Retina (tissue), 1 donor: ENCODE results near the gene PDHX.
"Not testable (repeated sequence)": the region's sequence is repeated elsewhere in the genome, so short reads cannot be mapped to it uniquely, and the experiment has no call there.

Experiments used
- DNase-seq: peaks from one replicate; pipeline ENCODE4 v3.0.0-alpha.2; 2016

The PDHX gene

GRCh38 chr11:34913556-34913955, 2.9 kb upstream of the PDHX start:
- not testable (repeated sequence) for DNase-seq

- peak; percentile 23 for DNase-seq
Observed at GRCh38 chr11:34915136-34916014, 1.0 kb upstream of the PDHX start.

- no peak for DNase-seq
Observed at GRCh38 chr11:34916843-34917770, 689 bp downstream of the PDHX start.

DNA sequence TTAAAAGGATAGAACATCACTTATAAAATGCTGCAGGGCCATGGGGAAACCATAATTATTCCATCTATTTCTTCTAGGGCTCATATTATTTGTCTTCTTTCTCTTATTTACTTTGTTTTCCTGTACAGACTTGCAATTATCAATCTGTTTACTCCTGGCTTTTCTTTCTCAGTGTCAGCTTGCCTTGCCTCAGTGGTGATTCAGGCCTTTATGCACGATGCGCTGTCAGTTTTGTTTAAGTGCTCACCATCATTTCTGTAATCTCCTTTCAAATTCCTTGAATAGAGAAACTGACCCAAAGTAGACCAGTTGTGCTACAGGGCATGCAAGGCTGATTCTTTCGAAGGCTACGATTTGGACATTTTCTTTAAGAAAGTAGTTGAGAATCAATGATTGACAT, 4.7 kb downstream of the PDHX start:
- no peak for DNase-seq

- no peak for DNase-seq
Observed at GRCh38 chr11:34924714-34925113, 8.3 kb downstream of the PDHX start.

- peak; percentile 42 for DNase-seq
Observed at GRCh38 chr11:34926101-34926830, 9.8 kb downstream of the PDHX start.

DNA sequence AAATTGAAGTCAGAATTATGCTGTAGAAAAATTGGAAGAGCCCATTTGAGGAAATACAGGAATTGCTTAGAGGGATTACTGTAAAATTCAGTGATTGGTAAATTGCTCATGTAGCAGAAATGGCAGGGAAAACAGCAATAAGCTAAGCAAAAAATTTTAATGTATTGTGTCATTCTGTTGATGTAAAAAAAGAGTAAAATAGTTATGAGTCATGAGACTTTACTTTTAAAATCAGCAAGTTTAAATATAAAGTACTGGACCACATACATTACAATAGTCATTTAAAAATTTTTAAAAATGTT, 10.4 kb downstream of the PDHX start:
- DNase-seq = no peak

DNA sequence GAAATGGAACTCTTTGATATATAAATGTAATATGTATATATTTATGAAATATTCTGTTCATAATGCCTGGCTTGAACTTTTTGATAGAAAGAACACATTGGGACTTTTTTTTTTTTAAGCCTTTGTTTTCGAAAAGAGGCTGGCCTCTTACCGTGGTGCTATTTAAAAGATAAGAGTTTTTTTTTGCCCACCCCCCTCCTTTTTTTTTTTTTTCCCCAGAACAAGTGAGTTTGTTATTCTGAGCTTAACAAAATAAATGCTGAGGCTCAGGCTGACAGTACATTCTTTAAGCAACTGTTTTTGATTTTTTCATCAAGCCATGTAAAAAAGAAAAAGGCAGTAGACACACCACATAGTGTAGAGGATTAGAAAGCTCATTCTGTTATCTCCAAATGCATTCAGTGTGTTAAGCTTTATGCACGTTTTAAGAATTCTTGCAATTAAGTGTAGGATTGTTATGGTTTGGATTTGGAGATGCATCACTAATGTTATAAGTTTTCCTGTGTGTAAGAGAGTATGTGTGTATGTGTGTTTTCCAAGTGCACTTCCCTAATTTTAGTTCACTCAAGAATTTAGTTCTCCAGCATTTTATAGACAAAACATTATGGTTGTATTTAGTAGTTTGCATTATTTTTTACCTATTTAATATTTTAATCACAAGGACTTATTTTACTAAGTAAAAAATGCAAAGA, 12.0 kb downstream of the PDHX start:
- no peak for DNase-seq

GRCh38 chr11:34928960-34929680, 12.7 kb downstream of the PDHX start:
- no peak for DNase-seq

DNA sequence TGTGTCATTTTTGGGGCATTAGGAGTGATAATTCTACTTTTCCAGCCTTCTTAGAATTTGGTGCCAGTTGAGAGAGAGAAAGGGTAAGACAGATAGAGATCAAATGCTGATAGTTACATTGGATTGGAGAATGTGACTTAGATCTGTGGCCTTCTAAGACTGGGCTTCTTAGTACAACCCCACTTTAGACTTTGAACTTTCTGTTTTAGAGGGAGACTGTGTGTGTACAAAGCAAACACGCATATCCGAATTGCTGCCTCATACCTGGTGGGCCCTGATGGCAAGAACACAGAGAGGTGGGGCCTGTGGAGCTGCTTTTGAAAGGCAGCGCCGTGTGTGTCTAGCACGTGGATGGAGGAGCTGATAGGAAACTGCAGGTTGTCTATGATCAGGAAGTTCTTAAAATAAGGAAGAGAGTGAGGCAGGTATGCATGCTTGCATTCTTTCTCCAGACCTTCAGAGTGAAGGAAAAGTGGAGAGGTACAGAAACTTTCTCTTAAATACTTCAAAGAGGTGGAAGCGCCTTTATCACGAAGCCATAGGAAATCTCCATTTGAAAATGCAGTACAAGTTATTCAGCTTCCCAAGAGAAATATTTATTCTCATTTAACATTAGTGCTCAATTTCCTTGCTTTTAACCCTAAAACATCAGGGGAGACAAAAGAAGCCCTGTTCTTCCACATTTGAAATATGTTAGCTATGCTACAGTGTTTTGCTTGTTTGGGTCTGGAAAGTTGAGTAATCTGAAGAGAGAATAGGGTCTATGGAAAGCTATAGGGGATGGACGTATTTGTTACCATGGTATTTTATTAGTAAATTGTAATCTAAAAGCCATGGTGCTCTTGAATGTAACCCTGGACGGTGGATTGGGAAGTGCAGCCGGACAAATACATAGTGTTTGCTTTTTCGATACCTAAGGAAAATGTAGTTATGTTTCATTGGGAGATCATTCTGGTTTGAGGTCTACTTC, 13.7 kb downstream of the PDHX start:
- no peak for DNase-seq

- DNase-seq = no peak
Observed at GRCh38 chr11:34936945-34937629, 20.7 kb downstream of the PDHX start.

- DNase-seq = no peak
Observed at GRCh38 chr11:34938611-34939010, 22.2 kb downstream of the PDHX start.

DNA sequence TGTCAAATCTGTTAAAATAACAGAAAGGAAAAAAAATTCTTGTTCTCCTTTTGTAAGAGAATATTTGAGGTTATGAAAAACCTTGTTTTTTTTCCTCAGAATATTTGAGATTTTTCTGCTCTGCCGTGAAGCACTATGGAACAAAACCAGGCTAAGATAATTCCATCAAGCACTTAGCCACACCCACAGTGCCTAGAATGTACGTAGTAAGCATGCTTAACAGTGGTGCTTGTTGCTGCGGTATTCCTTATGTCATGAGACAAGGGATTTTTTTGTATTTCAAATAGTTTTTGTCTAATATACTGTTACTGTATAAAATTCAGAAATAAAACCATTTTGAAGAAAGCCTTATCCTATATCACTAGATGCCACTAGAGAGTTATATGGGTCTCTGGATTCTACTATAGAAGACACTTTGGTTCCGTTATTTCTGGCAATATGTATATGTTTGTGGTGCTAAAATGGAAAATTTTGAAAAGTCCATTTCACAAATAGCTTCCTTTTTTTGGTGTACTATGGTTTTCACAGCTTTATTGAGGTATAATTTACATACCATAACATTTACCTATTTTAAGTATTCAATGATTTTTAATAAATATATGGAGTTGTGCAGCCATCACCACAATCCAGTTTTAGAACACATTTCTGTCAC, 23.7 kb downstream of the PDHX start:
- DNase-seq = no peak

GRCh38 chr11:34941688-34942087, 25.3 kb downstream of the PDHX start:
- DNase-seq = no peak

DNA sequence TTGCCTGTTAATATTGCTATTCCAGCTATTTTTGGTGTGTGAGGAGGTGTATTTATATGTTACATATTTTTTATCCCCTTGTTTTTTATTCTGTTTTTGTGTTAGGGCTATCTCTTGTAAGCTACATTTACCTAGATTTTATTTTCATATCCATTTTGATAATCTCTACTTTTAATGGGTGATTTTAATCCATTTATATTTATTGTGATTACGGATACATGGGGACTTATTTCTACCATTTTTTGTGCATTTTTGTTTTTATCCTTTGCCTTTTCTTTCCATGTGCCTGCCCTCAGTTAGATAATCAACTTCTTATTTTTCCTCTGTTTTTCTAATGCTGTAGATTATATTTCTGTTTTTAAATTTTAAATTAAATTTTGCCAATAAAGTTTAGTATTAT, 28.3 kb downstream of the PDHX start:
- DNase-seq = no peak

GRCh38 chr11:34948696-34949095, 32.3 kb downstream of the PDHX start:
- DNase-seq = no peak

GRCh38 chr11:34953955-34954354, 37.5 kb downstream of the PDHX start:
- DNase-seq = no peak

DNA sequence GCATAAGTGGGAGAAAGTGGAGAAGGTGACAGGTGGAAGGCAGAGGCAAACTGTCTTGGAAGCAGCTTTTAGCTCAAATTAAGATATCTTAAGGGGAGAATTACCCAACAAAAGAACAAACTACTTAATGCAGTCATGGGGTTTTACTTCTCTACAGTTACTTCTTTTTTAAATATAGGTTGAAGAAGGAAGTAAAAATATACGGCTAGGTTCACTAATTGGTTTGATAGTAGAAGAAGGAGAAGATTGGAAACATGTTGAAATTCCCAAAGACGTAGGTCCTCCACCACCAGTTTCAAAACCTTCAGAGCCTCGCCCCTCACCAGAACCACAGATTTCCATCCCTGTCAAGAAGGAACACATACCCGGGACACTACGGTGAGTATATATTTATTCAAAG, 40.8 kb downstream of the PDHX start:
- DNase-seq = no peak

DNA sequence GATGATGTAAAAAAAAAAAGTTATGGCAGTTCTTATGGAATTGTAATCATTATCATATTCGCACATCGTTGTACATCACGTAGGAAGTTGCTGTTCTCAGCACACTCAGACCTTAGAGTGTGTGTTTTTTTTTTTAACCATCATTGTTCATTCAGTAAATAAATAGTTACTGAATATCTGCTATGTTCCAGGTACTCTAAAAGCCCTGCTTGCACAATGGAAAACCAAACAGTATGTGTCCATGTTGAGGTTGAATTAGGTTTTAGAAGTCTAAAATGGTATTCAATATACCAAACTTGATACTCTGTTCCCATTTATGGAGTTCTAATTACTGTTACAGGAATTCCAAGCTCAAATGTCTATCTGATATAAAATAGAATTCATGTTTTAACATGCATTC, 41.2 kb downstream of the PDHX start:
- DNase-seq = no peak

GRCh38 chr11:34959770-34960169, 43.4 kb downstream of the PDHX start:
- no peak for DNase-seq
